Activated CD4-positive, alpha-beta T cell treated with anti-CD3 and anti-CD28 coated beads for 48 hours (primary cell): ENCODE data around the gene RALGDS.

Experiments used
- DNase-seq: peaks from one replicate; pipeline ENCODE4 v3.0.0-alpha.2; 2020

RALGDS gene

DNA sequence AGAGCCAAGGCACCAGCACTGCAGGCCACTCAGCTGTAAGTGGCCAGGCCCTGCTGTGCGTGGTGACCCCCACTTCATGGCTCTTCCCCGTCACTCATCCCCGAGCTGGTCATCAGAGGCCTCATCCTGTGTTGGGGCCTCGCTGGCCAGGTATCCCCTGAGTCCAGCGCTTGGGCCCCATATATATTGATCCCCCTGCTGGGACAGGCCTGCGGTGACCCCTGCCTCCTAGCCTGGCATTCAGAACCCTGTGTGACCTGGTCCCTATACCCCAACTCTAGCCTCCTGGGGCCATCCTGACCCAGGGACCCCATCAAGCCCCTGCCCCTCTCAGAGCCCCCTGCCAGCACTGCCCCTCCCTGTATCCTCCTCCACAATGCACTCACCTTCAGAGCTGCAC lies 30.0 kb upstream of the RALGDS start:
- no peak for DNase-seq

DNA sequence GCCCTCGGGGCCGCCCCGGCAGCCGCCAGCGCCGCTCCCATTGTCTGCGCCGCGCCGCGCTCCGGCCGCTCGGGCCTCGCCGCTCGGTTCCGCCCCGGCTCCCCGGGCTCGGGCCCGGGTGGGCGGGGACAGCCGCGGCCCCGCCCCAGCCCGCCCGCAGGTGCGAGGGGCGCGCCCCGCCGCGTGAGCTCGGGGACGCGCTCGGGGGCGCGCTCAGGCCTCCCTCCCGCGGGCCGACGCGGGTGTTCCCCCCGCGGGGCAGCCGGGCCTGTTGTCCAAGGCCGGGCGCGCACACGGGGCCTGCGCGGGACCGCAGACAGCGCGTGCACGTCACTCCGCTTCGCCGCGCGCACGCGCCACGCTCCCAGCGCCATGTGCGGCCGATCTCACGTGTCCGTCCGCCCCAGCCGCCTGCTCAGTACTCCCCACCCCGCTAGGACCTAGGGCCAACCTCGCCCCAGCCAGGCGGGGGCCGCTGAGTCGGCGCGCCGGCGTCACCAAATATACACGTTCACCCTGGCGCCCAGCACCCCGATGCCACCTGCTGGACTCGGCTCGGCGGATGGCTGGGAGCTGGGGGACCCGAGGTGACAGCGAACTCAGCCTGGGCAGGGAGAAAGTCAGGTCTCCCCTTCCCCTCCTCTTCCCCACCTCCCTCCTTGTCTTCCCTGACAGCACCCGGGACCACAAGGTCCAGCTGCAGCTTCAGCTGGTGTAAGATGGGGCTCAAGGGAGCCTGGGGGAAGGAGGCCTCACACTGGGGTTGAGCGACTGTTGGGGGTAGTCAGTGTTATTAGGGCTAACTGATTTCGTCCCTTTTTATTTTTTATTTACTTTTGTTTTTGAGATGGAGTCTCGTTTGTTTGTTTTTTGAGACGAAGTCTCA lies 28.3 kb upstream of the RALGDS start:
- DNase-seq = peak; percentile 88

DNA sequence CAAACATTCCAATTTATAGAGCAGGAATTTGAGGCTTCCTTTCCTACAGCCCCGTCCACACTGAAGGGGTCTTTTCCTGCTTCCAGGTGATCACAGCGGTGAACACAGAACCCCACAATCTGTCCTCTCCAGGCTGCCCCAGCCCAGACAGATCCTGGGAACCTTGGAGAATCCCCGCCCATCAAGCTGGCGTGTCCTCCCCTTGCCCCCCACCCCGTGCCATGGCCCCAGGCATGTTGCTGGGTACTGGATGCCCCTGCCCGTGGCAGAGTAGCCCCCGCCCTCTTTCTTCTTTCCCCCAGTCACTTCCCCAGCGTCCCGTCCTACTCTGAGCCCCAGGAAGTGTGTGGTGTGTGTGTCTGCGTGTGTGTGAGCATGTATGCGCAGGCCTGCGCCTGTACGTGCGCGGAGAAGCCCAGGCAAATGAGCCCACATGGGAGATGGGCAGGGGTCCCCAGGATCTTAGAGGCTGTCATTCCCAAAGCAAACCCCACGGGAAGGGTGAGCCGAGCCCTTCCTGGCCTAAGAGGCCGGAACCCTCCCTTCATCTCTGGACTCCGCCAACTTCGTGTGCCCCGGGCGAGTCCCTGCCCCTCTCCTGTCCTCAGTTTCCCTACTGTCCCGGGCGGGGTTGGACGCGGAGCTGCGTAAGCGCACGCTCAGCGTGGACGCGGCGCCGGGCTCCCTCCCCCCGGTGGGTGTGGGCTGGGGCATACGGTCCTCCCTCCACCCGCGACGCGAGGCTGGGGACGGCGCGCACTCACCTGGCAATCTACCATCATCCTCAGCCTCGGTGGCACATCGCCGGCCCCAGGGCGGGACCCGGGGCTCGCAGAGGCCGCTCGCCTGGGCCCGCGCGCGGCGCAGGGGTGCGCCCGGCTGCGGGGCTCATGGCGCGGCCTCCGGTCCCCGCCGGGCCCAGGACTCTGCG lies 27.4 kb upstream of the RALGDS start:
- peak; percentile 74 for DNase-seq

DNA sequence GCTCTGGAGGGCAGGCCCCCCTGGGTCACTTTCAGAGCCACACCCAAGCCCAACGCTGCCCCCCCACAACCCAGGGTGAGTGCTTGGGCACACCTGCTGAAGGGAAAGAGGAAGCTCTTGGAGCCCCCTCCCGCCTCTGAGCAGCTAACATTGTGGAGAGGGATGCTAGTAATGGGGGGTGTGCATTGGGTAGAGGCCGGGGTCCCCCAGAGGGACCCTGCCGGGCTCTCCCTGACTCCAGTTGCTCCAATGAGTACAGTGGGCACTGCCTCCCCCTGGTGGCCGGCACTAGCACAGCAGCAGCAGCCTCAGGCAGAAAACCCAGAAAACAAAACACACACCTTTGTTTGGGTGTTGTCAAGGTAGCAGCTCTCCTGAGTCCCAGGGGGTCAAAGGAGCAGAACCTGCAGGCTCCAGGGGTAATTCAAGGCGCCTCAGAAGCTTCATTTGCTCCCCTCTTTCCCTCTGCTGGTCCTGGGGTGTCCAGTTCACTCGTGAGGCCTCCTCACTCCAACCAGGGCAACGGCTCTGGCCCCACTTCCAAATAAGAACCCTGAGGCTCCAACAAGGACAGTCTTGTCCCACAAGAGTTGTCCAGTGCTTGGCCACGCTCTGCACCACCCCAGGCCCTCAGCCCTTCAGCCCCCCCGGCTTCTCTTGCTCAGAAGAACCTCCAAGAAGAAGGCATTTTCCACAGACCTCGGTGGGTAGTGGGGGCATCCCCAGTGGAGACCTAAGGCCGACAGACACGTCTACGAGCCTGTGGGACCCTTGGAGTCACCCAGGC lies 26.6 kb upstream of the RALGDS start:
- peak; percentile 90 for DNase-seq

DNA sequence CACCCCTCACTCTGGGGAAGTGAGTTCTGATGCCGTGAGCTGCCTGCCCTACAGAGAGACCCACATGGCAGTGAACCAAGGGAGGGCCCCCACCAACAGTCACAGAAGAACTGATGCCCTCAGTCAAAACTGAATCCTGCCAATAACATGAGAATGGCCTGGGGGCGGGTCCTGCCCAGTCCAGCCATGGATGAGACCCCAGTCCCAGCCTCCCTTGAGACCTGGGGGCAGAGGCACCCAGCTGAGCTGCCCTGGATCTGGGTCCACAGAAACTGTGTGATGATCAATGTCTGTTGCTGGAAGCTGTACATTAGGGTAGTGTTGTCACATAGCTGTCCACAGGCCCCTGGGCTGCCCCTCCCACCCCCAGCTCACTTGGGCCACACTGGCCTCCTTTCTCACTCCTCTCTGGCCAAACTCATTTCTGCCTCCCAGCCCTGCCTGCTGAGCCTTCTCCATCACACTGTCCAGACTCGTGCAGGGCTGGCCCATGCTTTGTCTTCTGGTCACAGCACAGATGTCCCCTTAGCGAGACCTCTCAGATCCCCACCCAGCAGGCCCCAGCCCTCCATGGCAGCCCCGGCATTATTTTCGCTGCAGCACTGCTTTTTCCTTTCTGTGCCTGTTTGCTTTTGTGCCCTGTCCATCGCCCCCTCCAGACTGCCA lies 25.8 kb upstream of the RALGDS start:
- DNase-seq = no peak

DNA sequence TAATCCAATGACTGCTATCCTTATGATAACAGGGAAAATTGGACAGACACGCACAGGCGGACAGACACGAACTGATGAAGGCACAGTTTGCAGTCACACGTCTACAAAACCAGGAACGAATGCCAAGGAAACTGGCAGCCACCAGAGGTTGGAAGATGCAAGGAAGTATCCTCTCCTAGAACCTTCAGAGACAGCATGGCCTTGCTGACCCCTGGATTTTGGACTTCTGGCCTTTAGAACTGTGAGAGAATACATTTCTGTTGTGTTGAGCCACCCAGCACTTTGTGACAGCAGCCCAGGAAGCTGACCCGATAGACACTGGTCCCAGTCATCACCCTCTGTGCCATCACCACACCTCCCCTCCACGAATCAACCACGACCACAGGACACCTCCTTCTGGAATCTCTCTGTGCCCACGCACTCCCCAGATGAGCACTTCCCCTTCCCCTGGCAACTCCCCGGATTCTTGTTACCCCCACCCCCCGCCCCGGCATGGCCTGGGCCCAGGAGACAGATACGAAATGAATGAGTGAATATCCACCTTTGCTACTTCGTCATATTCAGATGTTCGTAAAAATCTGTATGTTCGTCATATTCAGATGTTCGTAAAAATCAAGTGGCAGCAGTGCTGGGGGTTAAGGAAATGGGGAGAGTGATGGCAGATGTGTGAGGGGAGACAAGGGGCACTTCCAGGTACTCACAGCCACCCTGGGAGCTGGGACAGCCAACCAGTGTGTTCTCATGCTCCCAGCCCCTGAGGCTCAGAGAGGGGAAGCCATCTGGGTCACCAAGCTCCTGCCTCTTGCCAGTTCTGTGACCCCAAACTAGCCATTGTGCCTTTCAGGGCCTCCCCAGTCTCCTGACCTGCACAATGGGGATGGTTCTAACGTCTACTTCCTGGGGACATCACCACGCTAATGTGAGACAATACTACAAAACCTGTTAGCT lies 24.1 kb upstream of the RALGDS start:
- no peak for DNase-seq

DNA sequence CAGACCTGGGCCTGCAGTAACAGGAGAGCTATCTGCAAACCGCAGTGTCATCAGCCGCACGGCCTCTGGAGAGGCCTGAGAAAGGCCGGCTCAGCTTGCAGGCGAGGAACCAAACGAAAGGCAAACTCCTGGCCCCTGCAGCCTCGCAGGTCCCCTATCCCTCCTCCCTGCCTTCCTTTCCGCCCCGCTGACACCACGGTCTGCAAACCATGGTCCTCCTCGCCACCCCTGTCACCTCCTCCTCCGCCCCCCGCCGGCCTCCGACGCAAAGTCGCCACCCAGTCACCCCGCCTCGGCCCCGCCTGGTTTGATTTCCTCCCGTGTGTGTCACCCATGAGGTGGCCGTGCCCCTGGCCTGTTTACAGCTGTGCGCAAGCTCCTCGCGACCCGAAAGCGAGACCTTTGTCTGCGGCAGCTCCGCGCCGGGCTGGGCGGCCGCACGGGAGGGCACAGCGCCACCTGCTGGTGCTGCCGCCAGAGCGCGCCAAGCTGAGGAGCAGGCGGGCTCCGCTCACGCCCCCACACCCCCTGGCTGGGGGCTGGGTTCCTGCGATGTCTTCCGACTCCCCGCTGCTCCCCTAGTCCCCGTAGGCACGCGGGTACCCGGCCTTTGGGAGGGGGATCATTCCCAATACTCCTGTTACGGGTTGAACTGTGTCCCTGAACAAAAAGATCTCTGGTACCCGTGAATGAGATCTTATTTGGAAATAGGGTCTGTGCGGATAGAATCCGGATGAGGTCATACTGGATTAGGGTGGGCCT lies 23.3 kb upstream of the RALGDS start:
- DNase-seq = peak; percentile 94

DNA sequence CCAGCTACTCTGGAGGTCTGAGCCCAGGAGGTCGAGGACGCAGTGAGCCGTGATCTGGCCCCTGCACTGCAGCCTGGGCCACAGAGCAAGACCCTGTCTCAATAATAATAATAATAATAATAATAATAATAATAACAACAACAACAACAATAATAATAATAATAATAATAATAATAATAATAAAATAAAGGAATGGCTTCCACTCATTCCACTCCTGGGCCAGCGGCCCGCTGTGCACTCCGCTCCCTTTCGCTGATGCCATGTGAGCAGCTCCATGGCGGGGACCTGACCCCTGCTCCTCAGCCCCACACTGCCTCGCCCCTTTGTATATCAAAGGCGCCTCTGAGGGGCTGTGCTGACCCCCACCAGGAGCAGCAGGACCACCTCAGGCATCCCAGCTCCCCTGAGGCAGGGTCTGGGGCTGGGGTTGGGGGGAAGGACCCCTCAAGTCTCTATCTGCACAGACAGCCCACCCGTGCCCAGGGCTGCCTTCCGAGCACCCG lies 22.6 kb upstream of the RALGDS start:
- no peak for DNase-seq

DNA sequence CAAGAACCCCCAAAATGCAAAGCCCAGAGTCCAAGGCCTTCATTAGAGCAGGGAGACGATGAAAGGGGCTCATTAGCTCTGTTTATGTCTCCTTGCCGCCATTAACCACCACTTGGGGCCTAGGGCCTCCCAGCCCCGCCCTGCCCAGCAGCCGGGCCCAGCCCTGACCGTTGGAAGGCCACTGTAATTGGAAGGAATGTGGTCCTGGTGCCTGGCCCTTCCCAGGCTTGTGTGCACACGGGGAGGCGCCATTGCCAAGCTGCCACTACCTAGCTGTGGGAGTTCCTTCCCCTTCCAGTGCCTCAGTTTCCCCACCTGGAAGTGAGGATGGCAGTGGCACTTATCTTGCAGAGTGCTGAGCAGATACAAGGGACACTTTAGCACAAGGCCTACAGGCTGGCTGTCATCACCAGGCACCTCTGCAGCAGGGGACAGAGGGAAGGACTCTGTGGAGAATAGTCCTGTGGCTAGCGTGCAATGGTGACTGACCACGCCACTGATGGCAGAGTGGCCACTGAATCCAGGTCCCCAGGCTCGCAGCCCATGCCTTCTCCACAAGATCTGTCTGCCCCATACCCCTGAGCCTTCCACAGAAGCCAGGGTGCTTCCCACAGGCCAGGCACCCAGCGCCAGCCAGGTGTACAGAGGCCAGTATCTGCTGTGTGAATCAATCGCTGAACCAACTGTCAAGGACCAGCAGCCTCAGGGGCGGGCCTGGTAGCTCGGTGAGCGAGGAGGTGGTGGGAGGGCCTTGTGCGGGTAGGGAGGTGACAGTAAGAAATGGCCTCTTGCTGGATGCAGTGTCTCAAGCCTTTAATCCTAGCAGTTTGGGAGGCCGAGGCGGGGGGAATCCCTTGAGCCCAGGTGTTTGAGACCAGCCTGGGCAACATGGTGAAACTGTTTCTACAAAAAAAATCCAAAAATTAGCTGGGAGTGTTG lies 21.9 kb upstream of the RALGDS start:
- DNase-seq = peak; percentile 63

DNA sequence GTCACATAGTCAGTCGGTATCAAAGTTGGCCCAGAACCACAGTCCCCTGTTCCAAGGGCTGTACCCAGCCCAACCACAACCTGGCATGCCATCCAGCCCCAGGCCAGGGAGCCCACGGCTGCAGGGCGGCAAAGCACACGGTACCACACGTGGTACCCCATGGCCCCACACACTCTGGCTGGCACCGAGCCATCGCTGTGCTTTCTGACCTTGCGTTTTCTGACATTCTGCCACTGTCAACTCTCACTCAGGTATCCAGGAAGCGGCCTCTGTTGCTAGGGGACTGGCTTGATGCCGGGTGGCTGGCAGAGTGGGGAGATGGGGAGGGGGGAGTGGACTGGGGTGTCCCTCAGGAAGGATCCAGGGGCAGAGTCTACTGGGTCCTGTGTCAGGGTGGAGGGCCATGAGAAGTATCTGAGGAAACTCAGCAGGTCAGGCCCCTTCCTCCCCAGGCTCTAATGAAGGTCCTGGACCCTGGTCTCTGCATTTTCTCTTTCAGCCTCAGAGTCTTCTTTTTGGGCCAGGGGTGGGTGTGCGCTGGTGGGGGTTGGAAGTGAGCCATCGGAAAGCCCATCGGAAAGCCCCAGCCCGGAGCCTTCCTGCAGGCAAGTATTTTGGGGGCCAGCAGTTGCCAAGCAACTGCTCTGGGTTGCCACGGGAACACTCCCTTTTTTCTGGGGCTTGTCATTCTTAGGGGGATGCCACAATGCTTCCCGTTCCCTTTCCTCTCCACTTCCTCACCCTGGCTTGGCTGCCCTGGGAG lies 21.0 kb upstream of the RALGDS start:
- DNase-seq = peak; percentile 62

DNA sequence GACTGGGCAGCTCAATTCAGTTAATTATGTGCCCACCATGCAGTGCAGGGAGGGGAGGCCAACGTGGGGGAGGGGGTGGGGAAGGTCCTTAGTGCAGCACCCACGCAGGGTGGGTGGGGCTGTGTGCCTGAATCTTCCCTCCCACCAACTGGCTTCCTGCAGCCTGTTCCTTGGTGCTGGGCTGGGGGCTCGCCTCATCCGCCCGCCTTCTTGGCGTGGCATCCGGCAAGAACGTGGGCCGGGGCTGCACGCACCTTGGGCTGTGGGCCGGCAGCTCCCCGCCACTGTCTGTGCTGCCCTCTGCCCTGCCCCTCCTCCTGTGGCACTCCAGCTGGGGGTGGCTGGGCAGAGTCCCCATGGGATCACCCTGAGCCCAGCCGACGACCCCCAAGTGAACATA lies 19.6 kb upstream of the RALGDS start:
- DNase-seq = no peak

DNA sequence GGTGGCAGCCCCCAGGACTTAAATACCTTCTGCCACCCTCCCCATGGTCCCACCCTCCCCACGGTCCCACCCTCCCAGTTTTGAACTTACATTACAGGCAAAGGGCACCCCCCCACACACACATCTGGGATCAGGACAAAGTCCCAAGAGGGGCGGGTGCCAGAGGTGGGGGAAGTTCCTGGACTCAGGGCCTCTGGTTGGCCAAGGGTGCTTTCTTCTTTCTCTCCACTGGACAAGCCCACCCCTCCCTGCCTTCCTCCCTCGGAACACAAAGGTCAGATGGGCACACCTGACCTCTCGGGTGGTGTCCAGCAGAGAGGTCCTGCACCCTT lies 19.1 kb upstream of the RALGDS start:
- no peak for DNase-seq

DNA sequence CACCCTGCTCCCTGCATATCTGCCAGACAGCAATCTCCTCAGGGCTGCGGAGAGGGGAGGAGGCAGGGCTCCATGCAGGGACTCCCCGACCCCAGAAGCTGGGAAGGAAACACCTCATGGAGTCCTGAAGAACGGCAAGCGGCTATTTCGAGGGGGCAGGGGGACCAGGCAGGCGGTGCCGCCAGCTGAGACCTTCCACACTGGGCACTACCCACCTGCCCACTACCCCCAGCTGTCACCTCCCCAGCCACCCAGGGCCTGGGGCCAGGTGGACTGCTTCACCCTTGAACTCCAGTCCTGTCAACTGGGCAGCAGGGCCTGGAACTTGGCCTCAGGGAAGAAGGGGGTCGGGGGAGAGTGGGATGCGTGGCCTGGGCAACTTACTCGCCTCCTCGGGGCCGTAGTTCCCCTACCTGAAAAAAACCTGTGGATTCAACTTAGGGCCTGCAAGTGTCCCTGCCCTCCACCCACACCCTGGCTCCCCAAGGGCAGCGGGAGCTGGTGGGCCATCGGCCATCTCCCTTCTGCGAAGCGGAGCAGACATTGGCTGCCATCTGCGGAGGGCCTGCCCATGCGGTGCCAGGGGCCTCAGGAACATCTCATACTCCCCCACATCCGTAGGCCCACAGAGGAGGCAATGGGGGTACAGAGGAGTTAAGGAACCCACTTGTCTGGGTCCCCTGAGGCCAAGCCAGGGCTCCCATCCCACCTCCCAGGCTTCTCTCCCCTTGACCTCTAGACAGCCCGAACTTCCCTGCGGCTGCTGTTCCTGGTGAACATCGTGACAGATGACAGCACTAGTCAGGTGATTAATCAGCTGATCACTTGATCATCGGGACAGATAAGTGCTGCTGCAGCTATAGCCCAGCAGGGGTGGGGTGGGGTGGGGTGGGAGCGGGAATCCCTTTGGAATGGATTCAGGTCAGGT lies 18.5 kb upstream of the RALGDS start:
- DNase-seq = no peak

DNA sequence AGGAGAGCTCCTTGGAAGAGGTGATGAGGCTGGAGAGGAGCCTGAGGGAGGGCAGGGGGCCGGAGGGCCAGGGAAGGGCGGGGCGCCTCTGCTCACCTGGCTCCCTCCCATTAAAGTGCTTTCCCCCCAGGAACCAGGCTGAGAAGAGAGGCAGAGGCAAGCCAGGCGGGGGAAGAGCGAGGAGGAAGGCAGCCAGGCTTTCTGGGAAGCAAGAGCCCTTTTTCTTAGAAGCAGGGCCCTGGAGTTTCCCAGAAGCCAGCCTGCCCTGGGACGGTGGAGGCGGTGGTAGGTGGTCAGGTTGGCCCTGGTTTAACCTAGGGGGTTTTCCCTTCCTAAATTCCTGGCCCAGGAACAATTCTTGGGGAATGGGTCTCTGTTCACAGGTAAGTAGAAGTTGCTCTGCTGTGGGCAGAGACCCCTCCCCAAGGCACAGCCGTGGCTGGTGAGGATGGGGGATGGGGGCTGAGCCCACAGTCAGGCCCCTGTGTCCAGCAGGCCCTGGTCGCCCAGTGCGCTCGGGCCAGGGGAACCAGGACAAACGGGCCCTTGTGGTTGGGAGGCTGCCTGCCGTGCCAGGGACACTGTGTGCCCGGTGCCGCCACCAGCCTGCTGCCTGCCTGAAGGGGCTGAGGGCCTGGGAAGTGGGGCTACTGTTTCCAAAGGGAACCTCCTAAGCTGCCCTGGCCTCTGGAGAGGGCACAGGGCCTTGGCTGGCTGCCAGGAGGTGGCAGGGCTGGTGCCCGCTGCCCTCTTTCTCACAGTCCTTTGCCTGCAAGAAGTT lies 16.6 kb upstream of the RALGDS start:
- DNase-seq = no peak

DNA sequence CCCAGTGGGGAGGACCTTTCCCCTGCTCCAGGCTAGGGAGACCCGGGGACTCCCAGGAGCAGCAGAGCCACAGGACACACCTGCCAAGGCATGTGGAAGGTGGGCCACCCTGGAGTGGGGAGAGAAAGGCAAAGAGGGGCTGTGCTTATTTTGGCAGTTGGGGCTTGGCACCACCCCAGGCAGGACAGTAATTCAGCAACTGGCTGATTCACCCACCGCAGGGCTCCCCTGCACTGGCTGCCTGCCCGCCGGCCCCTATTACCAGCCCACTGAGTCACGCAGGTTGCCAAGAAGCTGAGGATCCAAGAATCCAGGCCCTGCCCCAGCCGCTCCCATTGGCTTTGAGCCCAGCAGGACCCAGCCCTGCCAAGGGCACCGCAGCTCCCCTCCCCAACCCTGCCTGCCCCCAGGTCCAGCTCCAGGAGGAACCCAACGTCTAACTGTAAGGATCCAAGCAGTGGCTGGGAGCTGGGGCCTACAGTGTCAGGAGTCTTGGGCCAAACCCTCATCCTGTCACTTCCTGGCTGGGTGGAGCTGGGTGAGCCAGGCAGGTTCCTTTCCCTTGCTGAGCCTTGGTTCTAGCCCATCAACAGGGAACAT lies 14.2 kb upstream of the RALGDS start:
- peak; percentile 81 for DNase-seq
